Measurements from ENCODE around the gene ZC3H6.

Gene ZC3H6

GRCh38 chr2:112293636-112294401 is 18.4 kb downstream of the ZC3H6 start:
- TF ChIP-seq CTCF (IDR thresholded peaks at IDR 0.05; ENCODE audit: low read depth, low read length) = no peak
- DNase-seq (ENCODE audit: low read depth in 2 of 2) = peak in 1 of 2 donors; percentile 62
- H3K4me3 ChIP-seq (replicated peaks in 1 of 2; ENCODE audit: low read depth in 2 of 2, low read length in 2 of 2) = no peak overlapping the region

- H3K4me3 ChIP-seq (replicated peaks in 1 of 2; ENCODE audit: low read depth in 2 of 2, low read length in 2 of 2) = no peak overlapping the region
- DNase-seq (ENCODE audit: low read depth in 2 of 2) = no peak
- no peak for TF ChIP-seq CTCF (IDR thresholded peaks at IDR 0.05; ENCODE audit: low read depth, low read length)
Measured at GRCh38 chr2:112295407-112296078, 20.1 kb downstream of the ZC3H6 start.

GRCh38 chr2:112296407-112296806 is 21.0 kb downstream of the ZC3H6 start:
- TF ChIP-seq CTCF (IDR thresholded peaks at IDR 0.05; ENCODE audit: low read depth, low read length) = no peak
- H3K4me3 ChIP-seq (replicated peaks in 1 of 2; ENCODE audit: low read depth in 2 of 2, low read length in 2 of 2) = no peak overlapping the region
- no peak for DNase-seq (ENCODE audit: low read depth in 2 of 2)

GRCh38 chr2:112301171-112301584 is 25.8 kb downstream of the ZC3H6 start:
- TF ChIP-seq CTCF (IDR thresholded peaks at IDR 0.05; ENCODE audit: low read depth, low read length) = no peak
- peak; percentile 61 to 90 for DNase-seq (ENCODE audit: low read depth in 2 of 2)
- H3K4me3 ChIP-seq (replicated peaks in 1 of 2; ENCODE audit: low read depth in 2 of 2, low read length in 2 of 2) = no peak overlapping the region

- H3K4me3 ChIP-seq (replicated peaks in 1 of 2; ENCODE audit: low read depth in 2 of 2, low read length in 2 of 2) = no peak overlapping the region
- DNase-seq (ENCODE audit: low read depth in 2 of 2) = no peak
- no peak for TF ChIP-seq CTCF (IDR thresholded peaks at IDR 0.05; ENCODE audit: low read depth, low read length)
Measured at GRCh38 chr2:112301973-112302372, 26.6 kb downstream of the ZC3H6 start.

GRCh38 chr2:112304298-112304941 is 29.0 kb downstream of the ZC3H6 start:
- DNase-seq (ENCODE audit: low read depth in 2 of 2) = no peak
- no peak for TF ChIP-seq CTCF (IDR thresholded peaks at IDR 0.05; ENCODE audit: low read depth, low read length)

More at GRCh38 chr2:112304298-112304941, 29.0 kb downstream of the ZC3H6 start:
- H3K4me3 ChIP-seq (replicated peaks in 1 of 2; ENCODE audit: low read depth in 2 of 2, low read length in 2 of 2) = no peak overlapping the region

All from cardiac fibroblast (primary cell).